GM12878 (cell line): Measurements from ENCODE around the gene SGIP1. TPM values are rescaled to one million over a fixed set of nuclear protein-coding genes. Genes with fewer than 3 reads are reported as not detected.

ENCODE experiments used
- ATAC-seq: fragments of 200-7000 bp; cut with Tn5 transposase; 3 replicates; pipeline ENCODE4 v1.9.1; 2020; ENCODE audit warnings: mild to moderate bottlenecking, moderate library complexity
- BruUV-seq: library from RNA; stranded (reverse); fragments of 400-500 nt; replicated peaks from 2 replicates; lab custom pipeline; 2021; lab: Mats Ljungman, UMichigan
- CTCF ChIA-PET: fragments of 300-600 bp; sonication (Branson Sonifier 250); formaldehyde crosslinking; extraction: SDS; loops from one replicate; lab custom pipeline; 2021; ENCODE audit warnings: inconsistent platforms; lab: Yijun Ruan, JAX
- POLR2A ChIA-PET: fragments of 350-600 bp; formaldehyde crosslinking; extraction: SDS; loops from one replicate; lab custom pipeline; 2021; ENCODE audit warnings: inconsistent platforms; lab: Charles Lee
- RAD21 ChIA-PET: fragments of 300-600 bp; sonication (Branson Sonifier 250); formaldehyde crosslinking; loops from one replicate; lab custom pipeline; 2023; ENCODE audit warnings: antibody characterized with exemption; ENCODE audit not compliant: unreplicated experiment; lab: Charles Lee
- SMC1A ChIA-PET: fragments of 300-600 bp; sonication (Branson Sonifier 250); formaldehyde crosslinking; loops from one replicate; lab custom pipeline; 2023; ENCODE audit not compliant: unreplicated experiment, uncharacterized antibody; lab: Charles Lee
- DNase-seq: peaks from one replicate; pipeline ENCODE4 v3.0.0-alpha.2; 2011; ENCODE audit warnings: low read depth, low spot score
- FAIRE-seq: peaks from 3 replicates; lab custom pipeline; 2011; peaks lifted over from hg19 to GRCh38; lab: Jason Lieb, UNC
- H2AFZ ChIP-seq: 2 replicates; pipeline ENCODE4 v1.6.0; 2011; ENCODE audit warnings: low read depth, low read length, control low read depth; ENCODE audit not compliant: control insufficient read depth
- H3K27ac ChIP-seq: 2 replicates; pipeline ENCODE4 v1.5.1; 2011; ENCODE audit warnings: control low read depth; ENCODE audit not compliant: control insufficient read depth, insufficient read depth
- H3K27me3 ChIP-seq, 2 experiments: replicated peaks in 1 of 2; 2 replicates each; pipeline versions ENCODE4 v1.6.0 to v1.6.1; 2011; ENCODE audit warnings: low read length in 1 of 2; ENCODE audit not compliant: control insufficient read depth in 2 of 2, insufficient read depth in 2 of 2
- H3K36me3 ChIP-seq, 2 experiments: 2 replicates each; pipeline ENCODE4 v1.5.1; 2011; ENCODE audit warnings: low read length in 1 of 2; ENCODE audit not compliant: control insufficient read depth in 2 of 2, insufficient read depth in 2 of 2
- H3K4me1 ChIP-seq: 2 replicates; pipeline ENCODE4 v1.6.1; 2011; ENCODE audit warnings: mild to moderate bottlenecking, low read length, moderate library complexity, mixed read lengths; ENCODE audit not compliant: control insufficient read depth, insufficient read depth
- H3K4me2 ChIP-seq: 2 replicates; pipeline ENCODE4 v1.6.0; 2011; ENCODE audit warnings: control low read depth; ENCODE audit not compliant: control insufficient read depth, insufficient read depth
- H3K4me3 ChIP-seq: fragments of 200-600 bp; sonication (generic); 2 replicates; pipeline ENCODE4 v1.5.1; 2016
- H3K79me2 ChIP-seq: 2 replicates; pipeline ENCODE4 v1.6.0; 2011; ENCODE audit warnings: low read length; ENCODE audit not compliant: control insufficient read depth, insufficient read depth
- H3K9ac ChIP-seq: 2 replicates; pipeline ENCODE4 v1.8.0; 2011; ENCODE audit warnings: low read length, control low read depth, mixed read lengths; ENCODE audit not compliant: control insufficient read depth, insufficient read depth
- H3K9me3 ChIP-seq: replicated peaks from 3 replicates; pipeline ENCODE4 v1.5.1; 2011; ENCODE audit warnings: mild to moderate bottlenecking, low read length; ENCODE audit not compliant: control insufficient read depth, insufficient read depth
- H4K20me1 ChIP-seq: 2 replicates; pipeline ENCODE4 v1.6.0; 2011; ENCODE audit not compliant: control insufficient read depth, insufficient read depth
- BMI1 ChIP-seq: fragments of 450-650 bp; IDR thresholded peaks from 2 replicates; pipeline ENCODE4 v1.6.1; 2016; ENCODE audit warnings: mild to moderate bottlenecking, moderate library complexity, borderline replicate concordance
- MXI1 ChIP-seq: fragments of 150-350 bp; IDR thresholded peaks from 2 replicates; pipeline ENCODE4 v1.6.1; 2011; ENCODE audit warnings: low read depth, mild to moderate bottlenecking, inconsistent platforms, low read length, improper control_type of control experiment
- NFIC ChIP-seq: IDR thresholded peaks from 2 replicates; pipeline ENCODE4 v1.6.1; 2012; ENCODE audit warnings: low read depth, mild to moderate bottlenecking, inconsistent platforms, low read length, moderate library complexity
- SIN3A ChIP-seq: IDR thresholded peaks from 2 replicates; pipeline ENCODE4 v1.6.1; 2012; ENCODE audit warnings: low read depth, low read length, improper control_type of control experiment
- YY1 ChIP-seq: IDR thresholded peaks from 2 replicates; pipeline ENCODE4 v1.6.1; 2011; ENCODE audit warnings: low read depth, mild to moderate bottlenecking, low read length
- in situ Hi-C: fragments of 300-500 bp; cut with MboI; formaldehyde crosslinking; loops from 9 replicates; pipeline ENCODE4 v1.14.3; 2018; ENCODE audit warnings: mixed read lengths
- intact Hi-C: fragments of 100-400 bp; cut with micrococcal nuclease; formaldehyde crosslinking; loops from one replicate; pipeline ENCODE4 v1.14.2; 2022; ENCODE audit not compliant: unreplicated experiment
- polyA plus RNA-seq, 11 experiments: library from polyadenylated mRNA; depleted of rRNA in 4 of 11; unstranded in 6 of 11; stranded (reverse) in 5 of 11; fragments of >200 nt; fragmentation: Nextera tagmentation in 4 of 11; fragmentation: Illumina TruSeq in 1 of 11; extraction: Ambion mirVana in 4 of 11; extraction: Trizol in 1 of 11; gene quantifications; 1 replicate in 1 of 11; 2 replicates in 10 of 11; pipeline versions ENCODE4 v1.2.1 to v1.2.3, GENCODE V29; 2011 to 2016; ENCODE audit warnings: inconsistent platforms in 2 of 11, missing spikeins in 2 of 11, low read depth in 1 of 11
- total RNA-seq, 4 experiments: library from RNA; depleted of rRNA in 3 of 4; stranded (reverse); fragments of >200 nt in 3 of 4; fragmentation: Illumina TruSeq in 1 of 4; extraction: Trizol in 1 of 4; gene quantifications; 2 replicates each; pipeline versions ENCODE4 v1.2.1 to v1.2.3, GENCODE V29; 2013 to 2021
- TF ChIP-seq, protein P1 (sequence below): fragments of 150-350 bp; IDR thresholded peaks from 2 replicates; pipeline ENCODE4 v1.6.1; 2014; ENCODE audit warnings: mild to moderate bottlenecking, low read depth, low read length
- TF ChIP-seq, protein P2 (sequence below): IDR thresholded peaks from 2 replicates; pipeline ENCODE4 v1.6.1; 2012; ENCODE audit warnings: improper control_type of control experiment, low read depth, low read length; ENCODE audit not compliant: insufficient replicate concordance
- TF ChIP-seq, protein P3 (sequence below), 3 experiments: IDR thresholded peaks in 2 of 3; conservative IDR thresholded peaks in 1 of 3; 2 replicates each; pipeline ENCODE4 v1.5.1; 2011; ENCODE audit warnings: low read depth in 3 of 3, low read length in 3 of 3, mild to moderate bottlenecking in 3 of 3, control low read depth in 2 of 3, moderate library complexity in 2 of 3, inconsistent platforms in 1 of 3, mixed read lengths in 1 of 3; ENCODE audit not compliant: control insufficient read depth in 2 of 3, insufficient read depth in 1 of 3; ENCODE audit errors: extremely low read depth in 1 of 3

SGIP1 gene
- total and polyA plus RNA-seq, 10 of the 15 experiments (the other 5 are each of a cell fraction or from before 2014, with no cell fraction given): 0.15 TPM; not detected in 9

DNA sequence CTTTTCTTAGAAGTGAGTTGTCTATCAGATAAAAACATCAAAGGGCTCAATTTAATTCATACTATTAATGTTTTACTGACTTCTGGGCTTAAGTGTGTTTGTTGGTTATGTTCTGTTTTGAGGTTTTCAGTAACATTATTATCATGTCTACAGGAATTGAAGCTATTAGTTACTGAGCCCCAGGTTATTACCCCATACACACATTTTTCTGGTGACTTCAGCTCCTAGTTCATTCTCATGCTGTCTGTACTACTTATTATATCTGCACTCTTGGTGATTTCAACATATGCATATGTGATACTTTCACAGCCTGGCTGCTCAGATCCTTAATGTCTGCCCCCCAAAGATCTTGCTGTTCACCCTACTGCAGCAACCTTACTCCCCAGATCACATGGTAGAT, 27.0 kb upstream of the SGIP1 start:
- intact Hi-C loops (no loop called here), in situ Hi-C loops (no loop called here)
- DNase-seq: no peak
- no peak overlapping the region for H2AFZ ChIP-seq
- POLR2A ChIA-PET: no interaction called here
- H3K36me3 ChIP-seq: no peaks in the 10 kb centered on the region
- TF ChIP-seq BMI1: no peak
- no peak for TF ChIP-seq SIN3A
- TF ChIP-seq MXI1: no peak
- TF ChIP-seq, protein P1, sequence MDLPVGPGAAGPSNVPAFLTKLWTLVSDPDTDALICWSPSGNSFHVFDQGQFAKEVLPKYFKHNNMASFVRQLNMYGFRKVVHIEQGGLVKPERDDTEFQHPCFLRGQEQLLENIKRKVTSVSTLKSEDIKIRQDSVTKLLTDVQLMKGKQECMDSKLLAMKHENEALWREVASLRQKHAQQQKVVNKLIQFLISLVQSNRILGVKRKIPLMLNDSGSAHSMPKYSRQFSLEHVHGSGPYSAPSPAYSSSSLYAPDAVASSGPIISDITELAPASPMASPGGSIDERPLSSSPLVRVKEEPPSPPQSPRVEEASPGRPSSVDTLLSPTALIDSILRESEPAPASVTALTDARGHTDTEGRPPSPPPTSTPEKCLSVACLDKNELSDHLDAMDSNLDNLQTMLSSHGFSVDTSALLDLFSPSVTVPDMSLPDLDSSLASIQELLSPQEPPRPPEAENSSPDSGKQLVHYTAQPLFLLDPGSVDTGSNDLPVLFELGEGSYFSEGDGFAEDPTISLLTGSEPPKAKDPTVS: no peak
- TF ChIP-seq NFIC: no peak
- TF ChIP-seq YY1: no peak
- TF ChIP-seq, protein P2, sequence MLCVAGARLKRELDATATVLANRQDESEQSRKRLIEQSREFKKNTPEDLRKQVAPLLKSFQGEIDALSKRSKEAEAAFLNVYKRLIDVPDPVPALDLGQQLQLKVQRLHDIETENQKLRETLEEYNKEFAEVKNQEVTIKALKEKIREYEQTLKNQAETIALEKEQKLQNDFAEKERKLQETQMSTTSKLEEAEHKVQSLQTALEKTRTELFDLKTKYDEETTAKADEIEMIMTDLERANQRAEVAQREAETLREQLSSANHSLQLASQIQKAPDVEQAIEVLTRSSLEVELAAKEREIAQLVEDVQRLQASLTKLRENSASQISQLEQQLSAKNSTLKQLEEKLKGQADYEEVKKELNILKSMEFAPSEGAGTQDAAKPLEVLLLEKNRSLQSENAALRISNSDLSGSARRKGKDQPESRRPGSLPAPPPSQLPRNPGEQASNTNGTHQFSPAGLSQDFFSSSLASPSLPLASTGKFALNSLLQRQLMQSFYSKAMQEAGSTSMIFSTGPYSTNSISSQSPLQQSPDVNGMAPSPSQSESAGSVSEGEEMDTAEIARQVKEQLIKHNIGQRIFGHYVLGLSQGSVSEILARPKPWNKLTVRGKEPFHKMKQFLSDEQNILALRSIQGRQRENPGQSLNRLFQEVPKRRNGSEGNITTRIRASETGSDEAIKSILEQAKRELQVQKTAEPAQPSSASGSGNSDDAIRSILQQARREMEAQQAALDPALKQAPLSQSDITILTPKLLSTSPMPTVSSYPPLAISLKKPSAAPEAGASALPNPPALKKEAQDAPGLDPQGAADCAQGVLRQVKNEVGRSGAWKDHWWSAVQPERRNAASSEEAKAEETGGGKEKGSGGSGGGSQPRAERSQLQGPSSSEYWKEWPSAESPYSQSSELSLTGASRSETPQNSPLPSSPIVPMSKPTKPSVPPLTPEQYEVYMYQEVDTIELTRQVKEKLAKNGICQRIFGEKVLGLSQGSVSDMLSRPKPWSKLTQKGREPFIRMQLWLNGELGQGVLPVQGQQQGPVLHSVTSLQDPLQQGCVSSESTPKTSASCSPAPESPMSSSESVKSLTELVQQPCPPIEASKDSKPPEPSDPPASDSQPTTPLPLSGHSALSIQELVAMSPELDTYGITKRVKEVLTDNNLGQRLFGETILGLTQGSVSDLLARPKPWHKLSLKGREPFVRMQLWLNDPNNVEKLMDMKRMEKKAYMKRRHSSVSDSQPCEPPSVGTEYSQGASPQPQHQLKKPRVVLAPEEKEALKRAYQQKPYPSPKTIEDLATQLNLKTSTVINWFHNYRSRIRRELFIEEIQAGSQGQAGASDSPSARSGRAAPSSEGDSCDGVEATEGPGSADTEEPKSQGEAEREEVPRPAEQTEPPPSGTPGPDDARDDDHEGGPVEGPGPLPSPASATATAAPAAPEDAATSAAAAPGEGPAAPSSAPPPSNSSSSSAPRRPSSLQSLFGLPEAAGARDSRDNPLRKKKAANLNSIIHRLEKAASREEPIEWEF: no peak
- TF ChIP-seq, protein P3, sequence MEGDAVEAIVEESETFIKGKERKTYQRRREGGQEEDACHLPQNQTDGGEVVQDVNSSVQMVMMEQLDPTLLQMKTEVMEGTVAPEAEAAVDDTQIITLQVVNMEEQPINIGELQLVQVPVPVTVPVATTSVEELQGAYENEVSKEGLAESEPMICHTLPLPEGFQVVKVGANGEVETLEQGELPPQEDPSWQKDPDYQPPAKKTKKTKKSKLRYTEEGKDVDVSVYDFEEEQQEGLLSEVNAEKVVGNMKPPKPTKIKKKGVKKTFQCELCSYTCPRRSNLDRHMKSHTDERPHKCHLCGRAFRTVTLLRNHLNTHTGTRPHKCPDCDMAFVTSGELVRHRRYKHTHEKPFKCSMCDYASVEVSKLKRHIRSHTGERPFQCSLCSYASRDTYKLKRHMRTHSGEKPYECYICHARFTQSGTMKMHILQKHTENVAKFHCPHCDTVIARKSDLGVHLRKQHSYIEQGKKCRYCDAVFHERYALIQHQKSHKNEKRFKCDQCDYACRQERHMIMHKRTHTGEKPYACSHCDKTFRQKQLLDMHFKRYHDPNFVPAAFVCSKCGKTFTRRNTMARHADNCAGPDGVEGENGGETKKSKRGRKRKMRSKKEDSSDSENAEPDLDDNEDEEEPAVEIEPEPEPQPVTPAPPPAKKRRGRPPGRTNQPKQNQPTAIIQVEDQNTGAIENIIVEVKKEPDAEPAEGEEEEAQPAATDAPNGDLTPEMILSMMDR (IDR thresholded peaks at IDR 0.05 in 2 of 3, conservative IDR thresholded peaks at IDR 0.05 in 1 of 3; ENCODE audit: control insufficient read depth in 2 of 3, extremely low read depth in 1 of 3, insufficient read depth in 1 of 3, low read depth in 3 of 3, low read length in 3 of 3): no peak
- TF ChIP-seq, all 136 proteins: peak for 0
- Histone ChIP-seq H3K27ac (no peak overlapping the region), H3K79me2 (no peaks in the 10 kb centered on the region), H3K4me1 (no peaks in the 10 kb centered on the region), H3K4me3 (no peak overlapping the region), H3K9ac (no peak overlapping the region), H4K20me1 (no peaks in the 10 kb centered on the region), H3K4me2 (no peak overlapping the region), H3K9me3 (no peaks in the 10 kb centered on the region), H3K27me3 (0 out of 4 replicates have a peak, but pooled peaks cover 0 to 1% of the 10 kb centered on the region in 2 experiments)
- SMC1A ChIA-PET: interaction anchor here (0.7 to 1.0 kb wide), 3 partner anchors 42 to 1625 kb away, joined by 3 to 4 read pairs (median 3); no protein-coding TSS in a partner anchor
- FAIRE-seq: no peak
- ATAC-seq: no peak
- RAD21 ChIA-PET: interaction anchor here (1.2 kb wide), 1 partner anchor 11 kb away, joined by 4 read pairs; no protein-coding TSS in a partner anchor
- CTCF ChIA-PET: interaction anchor here (0.7 to 4.1 kb wide), 6 partner anchors 10 to 266 kb away, joined by 3 to 27 read pairs (median 5); no protein-coding TSS in a partner anchor
- BruUV-seq: no TSS peak
